Liver (tissue), 9 donors: ENCODE results near the gene TRERF1. TPM values are rescaled to one million over a fixed set of nuclear protein-coding genes. Genes with fewer than 3 reads are reported as not detected.

Source experiments
- DNase-seq: peaks from one replicate; pipeline ENCODE4 v3.0.0-alpha.2; 2017; ENCODE audit warnings: low spot score
- H3K27ac ChIP-seq, 2 donors: one replicate each; pipeline ENCODE4 v1.7.0; 2013; ENCODE audit warnings: inconsistent platforms in 2 of 2, low read length in 2 of 2, control low read depth in 1 of 2, low read depth in 1 of 2, mild to moderate bottlenecking in 1 of 2
- H3K27me3 ChIP-seq, 4 donors: one replicate each; pipeline versions ENCODE4 v1.6.1 to v1.7.0; 2013; ENCODE audit warnings: low read length in 3 of 4, inconsistent platforms in 1 of 4, mild to moderate bottlenecking in 1 of 4, moderate library complexity in 1 of 4; ENCODE audit not compliant: control insufficient read depth in 4 of 4, insufficient read depth in 4 of 4
- H3K36me3 ChIP-seq, 4 donors: one replicate each; pipeline versions ENCODE4 v1.6.1 to v1.7.0; 2013; ENCODE audit warnings: low read length in 3 of 4, mild to moderate bottlenecking in 3 of 4, low read depth in 1 of 4, moderate library complexity in 1 of 4; ENCODE audit not compliant: control insufficient read depth in 4 of 4, insufficient read depth in 3 of 4
- H3K4me1 ChIP-seq, 4 donors: one replicate each; pipeline versions ENCODE4 v1.6.1 to v1.7.0; 2013; ENCODE audit warnings: low read length in 3 of 4, mild to moderate bottlenecking in 3 of 4, moderate library complexity in 1 of 4; ENCODE audit not compliant: control insufficient read depth in 4 of 4, insufficient read depth in 4 of 4
- H3K4me3 ChIP-seq, 3 donors: one replicate each; pipeline versions ENCODE4 v1.6.1 to v1.7.0; 2013; ENCODE audit warnings: low read length in 3 of 3, control low read depth in 1 of 3, low read depth in 1 of 3, mild to moderate bottlenecking in 1 of 3
- H3K9ac ChIP-seq, 2 donors: one replicate each; pipeline ENCODE4 v1.7.0; 2013; ENCODE audit warnings: low read length in 2 of 2, mild to moderate bottlenecking in 2 of 2, moderate library complexity in 2 of 2, control low read depth in 1 of 2, low read depth in 1 of 2
- H3K9me3 ChIP-seq, 4 donors: one replicate each; pipeline versions ENCODE4 v1.6.1 to v1.7.0; 2013; ENCODE audit warnings: low read length in 3 of 4; ENCODE audit not compliant: control insufficient read depth in 4 of 4
- ATF3 ChIP-seq: IDR thresholded peaks from 2 replicates; pipeline ENCODE4 v1.6.1; 2016; ENCODE audit warnings: antibody characterized with exemption
- CTCF ChIP-seq: fragments of 150-350 bp; IDR thresholded peaks from 2 replicates; pipeline ENCODE4 v1.5.1; 2017; ENCODE audit warnings: improper control_type of control experiment, low read depth, low read length; ENCODE audit not compliant: missing input control
- EGR1 ChIP-seq, 2 donors: IDR thresholded peaks; 2 replicates each; pipeline ENCODE4 v1.6.1; 2016 to 2018; ENCODE audit warnings: antibody characterized with exemption in 2 of 2, low read depth in 2 of 2
- FOXA1 ChIP-seq: IDR thresholded peaks from 2 replicates; pipeline ENCODE4 v1.6.1; 2016; ENCODE audit warnings: antibody characterized with exemption
- FOXA2 ChIP-seq: IDR thresholded peaks from 2 replicates; pipeline ENCODE4 v1.6.1; 2016; ENCODE audit warnings: antibody characterized with exemption
- GABPA ChIP-seq, 2 donors: IDR thresholded peaks in 1 of 2; conservative IDR thresholded peaks in 1 of 2; 2 replicates each; pipeline ENCODE4 v1.6.1; 2016; ENCODE audit warnings: antibody characterized with exemption in 2 of 2, mild to moderate bottlenecking in 1 of 2, moderate library complexity in 1 of 2
- HNF4A ChIP-seq, 2 donors: conservative IDR thresholded peaks; 2 replicates each; pipeline ENCODE4 v1.6.1; 2016; ENCODE audit warnings: antibody characterized with exemption in 2 of 2, mild to moderate bottlenecking in 2 of 2
- HNF4G ChIP-seq: IDR thresholded peaks from 2 replicates; pipeline ENCODE4 v1.6.1; 2016; ENCODE audit warnings: antibody characterized with exemption
- JUND ChIP-seq, 2 donors: IDR thresholded peaks; 2 replicates each; pipeline ENCODE4 v1.6.1; 2016; ENCODE audit warnings: antibody characterized with exemption in 2 of 2
- MAX ChIP-seq: IDR thresholded peaks from 2 replicates; pipeline ENCODE4 v1.6.1; 2016; ENCODE audit warnings: antibody characterized with exemption
- NR2F2 ChIP-seq: IDR thresholded peaks from 2 replicates; pipeline ENCODE4 v1.6.1; 2016; ENCODE audit warnings: antibody characterized with exemption
- RAD21 ChIP-seq, 2 donors: IDR thresholded peaks; 2 replicates each; pipeline ENCODE4 v1.6.1; 2016; ENCODE audit warnings: antibody characterized with exemption in 2 of 2, mild to moderate bottlenecking in 2 of 2
- REST ChIP-seq: IDR thresholded peaks from 2 replicates; pipeline ENCODE4 v1.6.1; 2016; ENCODE audit warnings: antibody characterized with exemption, mild to moderate bottlenecking
- RXRA ChIP-seq, 2 donors: IDR thresholded peaks; 2 replicates each; pipeline ENCODE4 v1.6.1; 2017 to 2018; ENCODE audit warnings: antibody characterized with exemption in 2 of 2, mild to moderate bottlenecking in 1 of 2
- SP1 ChIP-seq: IDR thresholded peaks from 2 replicates; pipeline ENCODE4 v1.6.1; 2018; ENCODE audit warnings: antibody characterized with exemption, mild to moderate bottlenecking
- YY1 ChIP-seq: IDR thresholded peaks from 2 replicates; pipeline ENCODE4 v1.6.1; 2016; ENCODE audit warnings: antibody characterized with exemption, mild to moderate bottlenecking
- ZBTB33 ChIP-seq: IDR thresholded peaks from 2 replicates; pipeline ENCODE4 v1.6.1; 2016; ENCODE audit warnings: antibody characterized with exemption
- WGBS: extraction: QIAGEN DNeasy Blood & Tissue Kit; methylation state at CpG from one replicate; pipeline ENCODE4 v1.1.7; 2013; 5-methylcytosine and 5-hydroxymethylcytosine counted together
- polyA plus RNA-seq, 2 donors: library from polyadenylated mRNA; stranded (reverse) in 1 of 2; unstranded in 1 of 2; fragments of 200-250 nt in 1 of 2; fragments of >200 nt in 1 of 2; fragmentation: Nextera tagmentation in 1 of 2; extraction: Ambion mirVana in 1 of 2; gene quantifications; one replicate each; pipeline versions ENCODE4 v1.2.1 to v1.2.3, GENCODE V29; 2013 to 2015
- total RNA-seq, 2 donors: library from RNA; depleted of rRNA; stranded (reverse); fragments of >200 nt; gene quantifications; one replicate each; pipeline ENCODE4 v1.2.3, GENCODE V29; 2014
- donor health status: healthy.
- donor health status: healthy.
- donor health status: healthy.
- donor health status: healthy.
- donor health status: healthy.

The TRERF1 gene
- total and polyA plus RNA-seq, 4 donors, result 0.33 to 1.3 (median 0.68) TPM

- no peak for TF ChIP-seq FOXA2
- no peak for TF ChIP-seq JUND (IDR thresholded peaks at IDR 0.05)
- no peak for TF ChIP-seq REST
- TF ChIP-seq EGR1 (IDR thresholded peaks at IDR 0.05; ENCODE audit: low read depth in 2 of 2), result no peak
- TF ChIP-seq YY1, result no peak
- no peak for TF ChIP-seq SP1
- no peak for TF ChIP-seq NR2F2
- no peak for TF ChIP-seq GABPA (IDR thresholded peaks at IDR 0.05 in 1 of 2, conservative IDR thresholded peaks at IDR 0.05 in 1 of 2)
- no peak for TF ChIP-seq CTCF
- TF ChIP-seq MAX, result no peak
- no peak for TF ChIP-seq RAD21 (IDR thresholded peaks at IDR 0.05)
- TF ChIP-seq HNF4G, result no peak
- no peak for TF ChIP-seq RXRA (IDR thresholded peaks at IDR 0.05)
- WGBS, result 61% methylated on average over 7 of the region's 7 CpGs
- no peaks in the 10 kb centered on the region for H3K9me3 ChIP-seq
- no peak for DNase-seq
- H3K4me1 ChIP-seq, result peaks cover 11 to 28% (median 21%) of the 10 kb centered on the region in 4 donors
- H3K4me3 ChIP-seq, result no peak overlapping the region
- H3K27ac ChIP-seq, result no peak overlapping the region
- no peak overlapping the region for H3K9ac ChIP-seq
- peaks cover 0 to 6% (median 2%) of the 10 kb centered on the region in 4 donors for H3K27me3 ChIP-seq
- H3K36me3 ChIP-seq, result no peaks in the 10 kb centered on the region
These were observed 2.6 kb downstream of the TRERF1 start for GRCh38 chr6:42448927-42449659.

- Histone ChIP-seq H3K27ac (no peak overlapping the region), H3K36me3 (no peaks in the 10 kb centered on the region), H3K9ac (no peak overlapping the region), H3K27me3 (peaks cover 0 to 6% (median 1%) of the 10 kb centered on the region in 4 donors), H3K4me1 (peaks cover 8 to 22% (median 15%) of the 10 kb centered on the region in 4 donors), H3K4me3 (no peak overlapping the region), H3K9me3 (no peaks in the 10 kb centered on the region)
- DNase-seq, result no peak
- 69% methylated on average over 5 of the region's 5 CpGs for WGBS
- TF ChIP-seq MAX (no peak), RAD21 (IDR thresholded peaks at IDR 0.05) (no peak), FOXA1 (no peak), JUND (IDR thresholded peaks at IDR 0.05) (no peak), ATF3 (no peak), GABPA (IDR thresholded peaks at IDR 0.05 in 1 of 2, conservative IDR thresholded peaks at IDR 0.05 in 1 of 2) (no peak), YY1 (no peak), CTCF (no peak), FOXA2 (no peak), HNF4A (conservative IDR thresholded peaks at IDR 0.05) (no peak), RXRA (IDR thresholded peaks at IDR 0.05) (no peak), HNF4G (no peak), ZBTB33 (no peak), SP1 (no peak)
These were observed 3.3 kb downstream of the TRERF1 start for GRCh38 chr6:42448391-42448790.
